ENCODE data around the gene TNIP1. TPM values are rescaled to one million over a fixed set of nuclear protein-coding genes. Genes with fewer than 3 reads are reported as not detected.

Gene TNIP1
- total RNA-seq, 2 experiments from 2014 or later: 51.4 to 77.5 TPM

- H4K20me1 ChIP-seq (ENCODE audit: insufficient read depth, low read length): no peaks in the 10 kb centered on the region
- no peaks in the 10 kb centered on the region for H3K4me1 ChIP-seq (ENCODE audit: insufficient read depth, low read length, poor library complexity, severe bottlenecking)
- H3K4me3 ChIP-seq (ENCODE audit: low read depth, low read length, poor library complexity, severe bottlenecking): no peak overlapping the region
- no peaks in the 10 kb centered on the region for H3K9me2 ChIP-seq (ENCODE audit: insufficient read depth, low read length)
- H3K36me3 ChIP-seq (ENCODE audit: insufficient read depth, low read length): peaks cover 88% of the 10 kb centered on the region
- no peak overlapping the region for H3K27ac ChIP-seq (ENCODE audit: low read depth, low read length, poor library complexity, severe bottlenecking)
- no peaks in the 10 kb centered on the region for H3K9me3 ChIP-seq (ENCODE audit: low read length)
- no peak overlapping the region for H2AFZ ChIP-seq (ENCODE audit: low read length)
- H3K79me2 ChIP-seq (ENCODE audit: insufficient read depth, low read depth, low read length): no peaks in the 10 kb centered on the region
- BruUV-seq (replicated peaks): no TSS peak
- POLR2A ChIA-PET: no interaction called here
- intact Hi-C loops (cut with micrococcal nuclease; ENCODE audit: unreplicated experiment): no loop called here
- CTCF ChIA-PET (ENCODE audit: unreplicated experiment): no interaction called here
- H3K4me2 ChIP-seq (ENCODE audit: low read length): no peak overlapping the region
- no peak for DNase-seq (ENCODE audit: low spot score)
- no peak for TF ChIP-seq CTCF (conservative IDR thresholded peaks at IDR 0.05; ENCODE audit: low read length)
- no peak for TF ChIP-seq EZH2phosphoT487 (IDR thresholded peaks at IDR 0.05; ENCODE audit: borderline replicate concordance, low read depth, low read length)
Observed at GRCh38 chr5:151038801-151039238, 42.0 kb downstream of the TNIP1 start.

DNA sequence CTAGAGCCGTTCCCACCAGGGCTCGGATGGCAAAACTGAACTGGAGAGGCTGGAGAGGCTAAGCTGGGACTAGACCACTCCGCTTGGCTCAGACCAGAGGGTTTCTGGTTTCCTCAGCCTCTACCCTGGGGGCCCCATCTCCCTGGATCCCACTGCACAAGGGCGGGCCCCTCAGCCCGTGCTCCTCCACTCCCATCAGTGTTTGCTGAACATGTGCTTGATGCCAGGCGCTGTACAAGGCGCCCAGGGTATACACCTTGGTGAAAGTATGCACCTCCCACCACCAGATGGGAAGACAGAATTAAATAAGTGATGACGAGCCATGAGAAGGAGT, 42.5 kb downstream of the TNIP1 start:
- TF ChIP-seq EZH2phosphoT487 (IDR thresholded peaks at IDR 0.05; ENCODE audit: borderline replicate concordance, low read depth, low read length) (no peak), CTCF (conservative IDR thresholded peaks at IDR 0.05; ENCODE audit: low read length) (no peak)
- no peak for DNase-seq (ENCODE audit: low spot score)
- ChIA-PET POLR2A (no interaction called here), CTCF (ENCODE audit: unreplicated experiment) (no interaction called here)
- H3K9me2 ChIP-seq (ENCODE audit: insufficient read depth, low read length): no peaks in the 10 kb centered on the region
- intact Hi-C loops (cut with micrococcal nuclease; ENCODE audit: unreplicated experiment): no loop called here
- H3K4me3 ChIP-seq (ENCODE audit: low read depth, low read length, poor library complexity, severe bottlenecking): no peak overlapping the region
- no peak overlapping the region for H3K4me2 ChIP-seq (ENCODE audit: low read length)
- H2AFZ ChIP-seq (ENCODE audit: low read length): no peak overlapping the region
- no TSS peak for BruUV-seq (replicated peaks)
- no peaks in the 10 kb centered on the region for H4K20me1 ChIP-seq (ENCODE audit: insufficient read depth, low read length)
- no peaks in the 10 kb centered on the region for H3K9me3 ChIP-seq (ENCODE audit: low read length)
- no peaks in the 10 kb centered on the region for H3K4me1 ChIP-seq (ENCODE audit: insufficient read depth, low read length, poor library complexity, severe bottlenecking)
- H3K27ac ChIP-seq (ENCODE audit: low read depth, low read length, poor library complexity, severe bottlenecking): no peak overlapping the region
- H3K36me3 ChIP-seq (ENCODE audit: insufficient read depth, low read length): peaks cover 88% of the 10 kb centered on the region
- no peaks in the 10 kb centered on the region for H3K79me2 ChIP-seq (ENCODE audit: insufficient read depth, low read depth, low read length)

GRCh38 chr5:151037561-151038411, 43.0 kb downstream of the TNIP1 start:
- H3K4me3 ChIP-seq (ENCODE audit: low read depth, low read length, poor library complexity, severe bottlenecking): no peak overlapping the region
- CTCF ChIA-PET (ENCODE audit: unreplicated experiment): no interaction called here
- intact Hi-C loops (cut with micrococcal nuclease; ENCODE audit: unreplicated experiment): no loop called here
- no TSS peak for BruUV-seq (replicated peaks)
- no peaks in the 10 kb centered on the region for H3K9me2 ChIP-seq (ENCODE audit: insufficient read depth, low read length)
- no peak for DNase-seq (ENCODE audit: low spot score)
- no peak for TF ChIP-seq CTCF (conservative IDR thresholded peaks at IDR 0.05; ENCODE audit: low read length)
- no peaks in the 10 kb centered on the region for H4K20me1 ChIP-seq (ENCODE audit: insufficient read depth, low read length)
- no peaks in the 10 kb centered on the region for H3K9me3 ChIP-seq (ENCODE audit: low read length)
- H3K4me2 ChIP-seq (ENCODE audit: low read length): no peak overlapping the region
- no peaks in the 10 kb centered on the region for H3K79me2 ChIP-seq (ENCODE audit: insufficient read depth, low read depth, low read length)
- no peak overlapping the region for H2AFZ ChIP-seq (ENCODE audit: low read length)
- no peaks in the 10 kb centered on the region for H3K4me1 ChIP-seq (ENCODE audit: insufficient read depth, low read length, poor library complexity, severe bottlenecking)
- no peak overlapping the region for H3K27ac ChIP-seq (ENCODE audit: low read depth, low read length, poor library complexity, severe bottlenecking)
- POLR2A ChIA-PET: no interaction called here
- peaks cover 85% of the 10 kb centered on the region for H3K36me3 ChIP-seq (ENCODE audit: insufficient read depth, low read length)
